Natural killer cell (primary cell): ENCODE measurements around the gene OR10J4. TPM values are rescaled to one million over a fixed set of nuclear protein-coding genes. Genes with fewer than 3 reads are reported as not detected.

Experiments
- ATAC-seq, 3 donors: fragments of 150-1000 bp in 2 of 3; fragments of 200-7000 bp in 1 of 3; cut with Tn5 transposase; 1 replicate in 1 of 3; 2 replicates in 2 of 3; pipeline ENCODE4 v1.10.0; 2021; ENCODE audit warnings: mild to moderate bottlenecking in 2 of 3, moderate library complexity in 2 of 3
- DNase-seq, 2 donors: peaks; one replicate each; pipeline versions ENCODE4 v3.0.0 to v3.0.0-alpha.2; 2013 to 2021; ENCODE audit warnings: mixed read lengths in 1 of 2
- H3K27ac ChIP-seq: one replicate; pipeline ENCODE4 v1.5.1; 2013; ENCODE audit warnings: mild to moderate bottlenecking, low read length
- H3K27me3 ChIP-seq: one replicate; pipeline ENCODE4 v1.6.1; 2013; ENCODE audit warnings: low read length; ENCODE audit not compliant: control insufficient read depth, insufficient read depth
- H3K36me3 ChIP-seq: one replicate; pipeline ENCODE4 v1.6.1; 2013; ENCODE audit warnings: low read length; ENCODE audit not compliant: control insufficient read depth, insufficient read depth
- H3K4me1 ChIP-seq: one replicate; pipeline ENCODE4 v1.6.1; 2013; ENCODE audit warnings: low read length; ENCODE audit not compliant: control insufficient read depth, insufficient read depth
- H3K4me3 ChIP-seq: one replicate; pipeline ENCODE4 v1.5.1; 2013; ENCODE audit warnings: low read length
- H3K9me3 ChIP-seq: one replicate; pipeline ENCODE4 v1.6.1; 2013; ENCODE audit warnings: low read length; ENCODE audit not compliant: control insufficient read depth, insufficient read depth
- H3K27ac Mint-ChIP-seq, 2 donors: one replicate each; pipeline ENCODE4 v1.8.0; 2022; ENCODE audit warnings: mild to moderate bottlenecking in 2 of 2, mixed read lengths in 2 of 2, moderate library complexity in 1 of 2
- H3K27me3 Mint-ChIP-seq, 2 donors: one replicate each; pipeline ENCODE4 v1.8.0; 2022; ENCODE audit warnings: low read depth in 2 of 2, mixed read lengths in 2 of 2
- H3K36me3 Mint-ChIP-seq: one replicate; pipeline ENCODE4 v1.8.0; 2022; ENCODE audit warnings: mixed read lengths
- H3K4me1 Mint-ChIP-seq, 2 donors: one replicate each; pipeline ENCODE4 v1.8.0; 2022; ENCODE audit warnings: mixed read lengths in 2 of 2
- H3K4me3 Mint-ChIP-seq: one replicate; pipeline ENCODE4 v1.8.0; 2022; ENCODE audit warnings: mild to moderate bottlenecking, moderate library complexity, mixed read lengths
- H3K9me3 Mint-ChIP-seq, 2 donors: one replicate each; pipeline ENCODE4 v1.8.0; 2022; ENCODE audit warnings: mixed read lengths in 2 of 2
- WGBS: methylation state at CpG from one replicate; pipeline ENCODE4 v1.1.7; 2013; ENCODE audit warnings: missing lambda C conversion rate; ENCODE audit not compliant: insufficient coverage; 5-methylcytosine and 5-hydroxymethylcytosine counted together
- intact Hi-C: fragments of 100-400 bp; cut with micrococcal nuclease; formaldehyde crosslinking; loops from one replicate; pipeline ENCODE4 v1.14.2; 2022
- total RNA-seq, 4 donors: library from RNA; stranded (reverse); fragments of 120-200 nt in 1 of 4; gene quantifications; one replicate each; pipeline versions ENCODE4 v1.2.3 to v1.2.4, GENCODE V29; 2013 to 2022
- TF ChIP-seq, protein P1 (sequence below): fragments of 200-600 bp; IDR thresholded peaks from one replicate; pipeline ENCODE4 v1.8.0; 2022; ENCODE audit warnings: antibody characterized with exemption

OR10J4 gene
- total RNA-seq, 3 donors from 2014 or later (not counting 1 experiment from before 2014, with no cell fraction given) = not detected

DNA sequence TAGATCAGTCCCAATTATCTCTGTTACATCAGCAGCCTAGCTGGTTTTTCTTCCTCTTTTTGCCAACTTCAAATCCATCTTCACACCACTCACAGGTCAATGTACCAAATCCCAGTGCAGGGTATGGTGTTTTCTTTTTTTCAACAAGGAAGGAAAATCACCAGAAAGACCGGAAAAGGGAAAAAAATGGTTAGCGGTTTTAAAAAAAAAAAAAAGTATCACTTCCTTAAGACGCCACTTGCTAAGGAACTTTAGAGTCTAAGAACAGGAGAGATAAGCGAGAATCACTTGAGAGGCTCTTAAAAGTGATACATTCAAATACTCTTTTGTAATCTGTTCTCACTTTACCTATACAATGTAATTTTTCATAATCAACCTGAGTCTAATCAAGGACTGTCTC lies 4.5 kb downstream of the OR10J4 start:
- Mint-ChIP-seq H3K36me3 (no peaks in the 10 kb centered on the region), H3K27ac (no peak overlapping the region), H3K27me3 (peaks cover 18 to 28% of the 10 kb centered on the region in 2 donors), H3K9me3 (no peaks in the 10 kb centered on the region), H3K4me1 (no peaks in the 10 kb centered on the region), H3K4me3 (no peak overlapping the region)
- Histone ChIP-seq H3K36me3 (no peaks in the 10 kb centered on the region), H3K27me3 (no peaks in the 10 kb centered on the region), H3K27ac (no peak overlapping the region), H3K4me1 (no peaks in the 10 kb centered on the region), H3K4me3 (no peak overlapping the region), H3K9me3 (no peaks in the 10 kb centered on the region)
- WGBS = 36% methylated on average over 1 of the region's 4 CpGs
- TF ChIP-seq, protein P1, sequence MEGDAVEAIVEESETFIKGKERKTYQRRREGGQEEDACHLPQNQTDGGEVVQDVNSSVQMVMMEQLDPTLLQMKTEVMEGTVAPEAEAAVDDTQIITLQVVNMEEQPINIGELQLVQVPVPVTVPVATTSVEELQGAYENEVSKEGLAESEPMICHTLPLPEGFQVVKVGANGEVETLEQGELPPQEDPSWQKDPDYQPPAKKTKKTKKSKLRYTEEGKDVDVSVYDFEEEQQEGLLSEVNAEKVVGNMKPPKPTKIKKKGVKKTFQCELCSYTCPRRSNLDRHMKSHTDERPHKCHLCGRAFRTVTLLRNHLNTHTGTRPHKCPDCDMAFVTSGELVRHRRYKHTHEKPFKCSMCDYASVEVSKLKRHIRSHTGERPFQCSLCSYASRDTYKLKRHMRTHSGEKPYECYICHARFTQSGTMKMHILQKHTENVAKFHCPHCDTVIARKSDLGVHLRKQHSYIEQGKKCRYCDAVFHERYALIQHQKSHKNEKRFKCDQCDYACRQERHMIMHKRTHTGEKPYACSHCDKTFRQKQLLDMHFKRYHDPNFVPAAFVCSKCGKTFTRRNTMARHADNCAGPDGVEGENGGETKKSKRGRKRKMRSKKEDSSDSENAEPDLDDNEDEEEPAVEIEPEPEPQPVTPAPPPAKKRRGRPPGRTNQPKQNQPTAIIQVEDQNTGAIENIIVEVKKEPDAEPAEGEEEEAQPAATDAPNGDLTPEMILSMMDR = no peak
- ATAC-seq (no peak), DNase-seq (no peak)
- intact Hi-C loops = no loop called here

DNA sequence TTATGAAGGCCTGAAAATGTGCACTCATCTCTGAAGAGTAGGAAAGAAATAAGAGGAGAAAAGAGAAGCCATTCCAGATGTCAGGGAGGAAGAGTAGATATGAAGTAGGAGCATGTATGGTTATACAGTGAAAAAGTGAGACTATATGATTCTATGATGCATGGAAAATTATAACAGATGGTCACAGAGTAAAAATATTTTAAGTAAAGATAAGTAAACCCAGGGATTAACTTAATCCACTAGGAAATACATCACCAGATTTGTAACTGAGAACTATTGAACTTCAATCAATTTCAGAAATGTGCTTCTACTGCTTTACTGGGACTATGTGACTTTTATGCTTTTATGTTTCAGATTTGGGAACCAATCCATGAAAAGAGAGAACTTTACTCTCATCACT lies 7.4 kb downstream of the OR10J4 start, which contains the start of gene OR10J1:
OR10J1 (plus strand) TSS at position 301 of the 400 bp plus-strand sequence; CDS start at position 371, 70 bp downstream.
- Mint-ChIP-seq H3K27me3 (peaks cover 19 to 30% of the 10 kb centered on the region in 2 donors), H3K9me3 (no peaks in the 10 kb centered on the region), H3K36me3 (no peaks in the 10 kb centered on the region), H3K27ac (no peak within 1 kb of the TSS), H3K4me3 (no peak within 1 kb of the TSS), H3K4me1 (no peaks in the 10 kb centered on the region)
- intact Hi-C loops = no loop called here
- no peak within 1 kb of the TSS for H3K27ac ChIP-seq
- DNase-seq (no peak), ATAC-seq (no peak)
- no peak within 1 kb of the TSS for H3K4me3 ChIP-seq
- TF ChIP-seq, protein P1 = no peak
- no peaks in the 10 kb centered on the region for H3K27me3 ChIP-seq
- H3K4me1 ChIP-seq = no peaks in the 10 kb centered on the region
- H3K36me3 ChIP-seq = no peaks in the 10 kb centered on the region
- no peaks in the 10 kb centered on the region for H3K9me3 ChIP-seq

DNA sequence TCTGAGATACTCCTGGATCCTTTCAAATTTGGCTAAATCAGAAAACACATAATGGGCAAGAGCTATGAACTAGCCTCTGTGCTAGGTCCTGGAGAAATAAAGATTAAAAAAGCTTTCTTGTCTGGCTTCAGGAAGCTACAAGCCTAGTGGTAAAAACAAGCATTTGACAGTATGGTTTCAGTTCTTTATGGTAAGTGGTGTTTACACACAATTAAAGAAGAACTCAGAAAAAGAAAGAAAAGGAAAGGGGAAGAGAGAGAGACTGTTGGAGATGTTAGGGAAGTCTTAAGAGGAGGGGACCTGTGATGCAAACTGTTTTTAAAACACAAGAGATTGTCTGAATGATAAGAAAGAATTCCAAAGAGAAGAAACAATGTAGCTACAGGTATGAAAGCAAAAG lies 9.4 kb downstream of the OR10J4 start:
- Histone ChIP-seq H3K27ac (no peak overlapping the region), H3K27me3 (peaks cover 2% of the 10 kb centered on the region), H3K4me3 (no peak overlapping the region), H3K36me3 (no peaks in the 10 kb centered on the region), H3K9me3 (no peaks in the 10 kb centered on the region), H3K4me1 (no peaks in the 10 kb centered on the region)
- Mint-ChIP-seq H3K4me1 (no peaks in the 10 kb centered on the region), H3K36me3 (no peaks in the 10 kb centered on the region), H3K4me3 (no peak overlapping the region), H3K27me3 (peaks cover 16 to 34% of the 10 kb centered on the region in 2 donors), H3K27ac (no peak overlapping the region), H3K9me3 (no peaks in the 10 kb centered on the region)
- intact Hi-C loops = no loop called here
- no peak for DNase-seq
- no peak for ATAC-seq
- TF ChIP-seq, protein P1 = no peak

DNA sequence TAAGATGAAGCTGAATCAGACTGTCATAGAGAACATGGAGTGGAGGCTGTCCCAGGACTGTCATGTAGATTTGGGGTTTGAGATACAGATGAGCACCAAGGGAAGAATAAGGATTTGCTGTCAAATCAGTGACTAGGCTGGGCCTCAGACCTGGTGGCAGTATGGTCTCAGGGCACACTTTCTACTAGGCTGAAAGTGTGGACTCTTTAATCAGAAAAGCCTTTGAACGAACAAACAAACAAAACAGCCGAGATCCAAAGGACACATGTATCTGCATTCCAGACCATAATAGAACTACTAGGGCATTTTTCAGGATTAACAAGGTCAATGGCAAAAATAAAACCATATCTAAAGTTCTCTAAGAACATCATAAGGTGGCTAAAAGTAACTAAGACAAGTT lies 10.4 kb downstream of the OR10J4 start:
- 89% methylated on average over 2 of the region's 2 CpGs for WGBS
- ATAC-seq = no peak
- intact Hi-C loops = no loop called here
- Histone ChIP-seq H3K36me3 (no peaks in the 10 kb centered on the region), H3K27ac (no peak overlapping the region), H3K27me3 (peaks cover 4% of the 10 kb centered on the region), H3K4me1 (no peaks in the 10 kb centered on the region), H3K9me3 (no peaks in the 10 kb centered on the region), H3K4me3 (no peak overlapping the region)
- Mint-ChIP-seq H3K4me3 (no peak overlapping the region), H3K27ac (no peak overlapping the region), H3K36me3 (no peaks in the 10 kb centered on the region), H3K9me3 (no peaks in the 10 kb centered on the region), H3K4me1 (no peaks in the 10 kb centered on the region), H3K27me3 (peaks cover 18 to 34% of the 10 kb centered on the region in 2 donors)
- no peak for DNase-seq
- TF ChIP-seq, protein P1 = no peak
